Endometrium (tissue), 2 donors: Measurements from ENCODE around the gene EDEM1.
"Not testable (repeated sequence)": the region's sequence is repeated elsewhere in the genome, so short reads cannot be mapped to it uniquely, and the experiment has no call there.

Source experiments
- FAIRE-seq: peaks from 2 replicates; lab custom pipeline; 2012; peaks lifted over from hg19 to GRCh38; lab: Jason Lieb, UNC
- donor health status: control.
- donor health status: control.

Gene EDEM1

DNA sequence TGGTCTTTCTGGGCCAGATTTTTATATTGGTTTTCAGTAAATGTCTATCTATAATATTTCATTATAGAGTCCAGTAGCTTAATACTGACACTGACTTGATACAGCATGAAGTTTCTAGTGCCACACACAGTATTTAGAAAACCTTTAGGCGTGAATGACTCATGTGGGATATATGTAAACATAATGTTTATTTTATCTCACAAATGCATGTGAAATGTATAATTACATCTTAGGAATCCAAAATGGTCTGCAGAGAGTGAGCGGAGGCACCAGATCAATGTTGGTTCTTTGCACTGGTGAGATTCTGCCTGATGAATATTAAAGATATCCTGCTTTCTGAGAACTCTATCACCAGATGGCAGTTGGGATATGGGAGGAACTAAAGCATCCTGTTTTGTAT, 8.5 kb upstream of the EDEM1 start:
- FAIRE-seq, result not testable (repeated sequence)

DNA sequence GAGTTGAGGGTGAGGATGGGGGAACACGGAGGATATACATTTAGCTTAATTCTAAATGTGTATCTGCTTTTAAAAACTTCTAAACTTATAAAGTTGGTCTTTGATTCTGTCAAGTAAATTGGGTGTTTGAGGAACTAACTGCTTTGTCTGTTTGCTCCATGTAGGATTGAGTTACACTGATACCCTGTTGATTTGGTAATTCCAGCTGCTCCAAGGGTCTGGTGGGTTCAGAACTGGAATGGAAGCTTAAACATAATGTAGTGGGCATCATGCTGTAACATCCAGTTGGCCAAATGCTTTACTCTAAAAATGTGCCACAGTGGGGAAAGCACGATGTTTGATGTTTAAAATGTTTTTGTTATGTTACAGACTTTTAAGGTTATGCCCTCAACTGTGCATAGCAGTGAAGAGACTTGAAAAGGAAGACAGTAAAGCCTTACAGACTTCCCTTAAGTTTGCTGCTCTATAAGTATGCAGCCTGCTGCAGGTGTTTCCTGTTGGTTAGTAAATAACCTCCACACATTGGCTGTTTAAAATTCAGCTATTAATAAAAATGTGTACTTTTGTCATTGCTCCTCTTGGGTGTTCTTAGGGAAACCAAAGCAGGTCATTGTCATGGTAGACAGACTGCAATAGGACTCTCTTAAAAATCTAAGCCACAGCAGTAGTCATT, 5.9 kb upstream of the EDEM1 start:
- FAIRE-seq, result no peak

DNA sequence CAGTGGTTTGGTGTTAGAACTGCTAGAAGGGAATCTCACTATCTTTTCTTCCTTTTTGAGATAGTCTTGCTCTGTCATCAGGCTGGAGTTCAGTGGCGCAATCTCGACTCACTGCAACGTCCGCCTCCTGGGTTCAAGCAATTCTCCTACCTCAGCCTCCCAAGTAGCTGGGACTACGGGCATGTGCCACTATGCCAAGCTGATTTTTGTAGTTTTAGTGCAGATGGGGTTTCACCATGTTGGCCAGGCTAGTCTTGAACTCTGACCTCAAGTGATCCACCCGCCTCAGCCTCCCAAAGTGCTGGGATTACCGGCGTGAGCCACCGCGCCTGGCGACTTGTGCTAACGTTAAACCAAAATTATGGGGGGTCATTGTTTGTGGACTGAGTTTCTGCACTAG, 3.8 kb upstream of the EDEM1 start:
- FAIRE-seq, result not testable (repeated sequence)

DNA sequence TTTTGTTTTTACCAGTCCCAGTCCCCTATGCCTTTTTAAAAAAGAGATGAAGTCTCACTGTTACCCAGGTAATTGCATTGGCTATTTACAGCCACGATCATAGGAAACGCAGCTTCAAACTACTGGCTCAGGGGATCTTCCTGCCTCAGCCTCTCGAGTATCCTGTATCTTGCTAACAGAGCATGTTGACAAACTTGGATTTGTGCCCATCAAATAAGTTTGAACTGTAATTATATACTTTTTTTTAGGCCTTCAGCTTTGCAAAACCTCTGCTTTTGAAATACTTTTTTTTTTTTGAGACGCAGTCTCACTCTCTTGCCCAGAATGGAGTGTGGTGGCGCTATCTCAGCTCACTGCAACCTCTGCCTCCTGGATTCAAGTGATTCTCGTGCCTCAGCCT, 3.0 kb upstream of the EDEM1 start:
- FAIRE-seq, result no peak

DNA sequence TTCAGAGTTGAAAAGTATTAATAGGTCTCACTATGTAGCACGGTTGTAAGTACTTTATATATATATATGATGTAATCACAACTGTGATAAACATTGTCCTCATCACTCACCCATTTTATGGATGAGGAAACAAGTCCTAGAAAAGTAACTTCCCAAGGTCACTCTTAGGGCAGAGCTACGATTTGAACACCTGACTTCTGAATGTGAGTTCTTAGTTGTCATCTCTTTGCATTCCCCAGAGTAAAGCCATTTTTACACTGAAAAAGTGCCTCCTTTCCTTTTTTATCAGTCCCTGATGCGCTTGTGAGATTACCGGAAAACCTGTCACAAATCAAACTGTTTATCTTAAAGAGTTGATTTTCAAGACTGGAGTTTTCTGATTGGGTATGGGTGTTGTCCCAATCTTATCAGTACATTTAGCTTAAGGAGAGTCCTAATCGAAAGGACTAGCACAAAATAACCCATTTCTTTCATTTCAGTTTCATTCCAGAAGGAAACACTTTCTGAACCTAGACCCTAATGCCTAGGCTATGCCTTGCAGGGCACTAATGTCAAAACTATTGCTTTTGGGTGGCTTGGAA, 2.3 kb upstream of the EDEM1 start:
- FAIRE-seq, result no peak

DNA sequence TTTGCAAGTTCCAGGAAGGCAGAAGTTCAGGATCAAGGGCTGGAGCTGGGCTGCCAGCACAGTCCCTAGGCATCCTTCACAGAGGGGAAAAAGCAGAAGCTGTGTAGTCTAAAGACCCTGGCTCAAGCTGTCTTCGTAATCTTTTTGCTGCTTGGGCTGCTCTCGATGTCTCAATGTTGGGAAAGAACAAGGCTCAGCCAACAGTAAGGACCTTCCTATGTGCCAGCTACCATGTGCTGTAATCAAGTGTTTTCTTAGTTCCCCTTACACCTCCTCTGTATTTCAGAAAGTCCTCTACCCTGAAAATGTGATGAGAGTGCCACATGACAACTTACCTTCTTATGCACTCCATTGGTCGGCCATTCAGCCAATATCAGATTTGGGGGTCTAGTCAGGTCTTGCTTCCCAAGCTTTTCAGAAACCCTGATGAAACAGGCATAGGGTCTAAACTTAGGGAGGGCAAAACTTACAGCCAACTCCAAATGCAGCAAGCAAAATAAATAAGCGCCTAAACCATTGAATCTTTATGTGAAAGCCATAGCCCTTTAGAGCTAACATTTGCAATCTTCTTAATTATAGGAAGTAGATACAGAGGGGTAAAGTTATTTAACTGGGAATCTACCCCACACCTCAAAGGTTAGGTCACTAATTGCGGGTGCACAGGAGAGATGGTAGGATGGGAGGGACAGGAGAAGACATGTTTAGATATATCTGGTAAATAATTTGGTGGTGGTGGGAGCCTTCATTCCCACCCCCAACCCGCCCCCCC, 1.2 kb upstream of the EDEM1 start:
- FAIRE-seq, result no peak

DNA sequence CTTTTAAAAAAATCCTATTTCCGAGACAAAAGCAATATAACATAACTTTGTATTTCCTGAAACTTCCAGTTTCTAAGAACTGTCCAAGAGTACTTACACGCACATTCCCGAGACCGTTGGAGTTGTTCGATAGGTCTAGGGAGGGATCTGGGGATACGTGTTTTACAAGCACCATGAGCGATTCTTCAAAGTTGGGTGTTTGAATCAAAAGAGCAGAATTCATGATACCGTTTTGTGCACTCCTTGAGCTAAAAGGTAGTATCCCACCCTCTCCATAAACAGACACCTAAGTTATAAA, 700 bp upstream of the EDEM1 start:
- FAIRE-seq, result no peak

DNA sequence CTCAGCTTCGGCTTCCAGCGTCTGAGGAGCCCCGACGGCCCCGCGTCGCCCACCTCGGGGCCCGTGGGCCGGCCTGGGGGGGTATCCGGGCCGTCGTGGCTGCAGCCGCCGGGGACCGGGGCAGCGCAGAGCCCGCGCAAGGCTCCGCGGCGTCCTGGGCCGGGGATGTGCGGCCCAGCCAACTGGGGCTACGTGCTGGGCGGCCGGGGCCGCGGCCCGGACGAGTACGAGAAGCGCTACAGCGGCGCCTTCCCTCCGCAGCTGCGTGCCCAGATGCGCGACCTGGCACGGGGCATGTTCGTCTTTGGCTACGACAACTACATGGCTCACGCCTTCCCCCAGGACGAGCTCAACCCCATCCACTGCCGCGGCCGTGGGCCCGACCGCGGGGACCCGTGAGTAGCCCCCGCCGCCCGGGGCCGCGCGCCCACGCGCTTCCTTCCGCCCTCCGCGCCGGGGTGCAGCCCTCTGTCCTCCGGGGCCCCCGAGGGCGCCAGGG, 462 bp downstream of the EDEM1 start:
- no peak for FAIRE-seq

DNA sequence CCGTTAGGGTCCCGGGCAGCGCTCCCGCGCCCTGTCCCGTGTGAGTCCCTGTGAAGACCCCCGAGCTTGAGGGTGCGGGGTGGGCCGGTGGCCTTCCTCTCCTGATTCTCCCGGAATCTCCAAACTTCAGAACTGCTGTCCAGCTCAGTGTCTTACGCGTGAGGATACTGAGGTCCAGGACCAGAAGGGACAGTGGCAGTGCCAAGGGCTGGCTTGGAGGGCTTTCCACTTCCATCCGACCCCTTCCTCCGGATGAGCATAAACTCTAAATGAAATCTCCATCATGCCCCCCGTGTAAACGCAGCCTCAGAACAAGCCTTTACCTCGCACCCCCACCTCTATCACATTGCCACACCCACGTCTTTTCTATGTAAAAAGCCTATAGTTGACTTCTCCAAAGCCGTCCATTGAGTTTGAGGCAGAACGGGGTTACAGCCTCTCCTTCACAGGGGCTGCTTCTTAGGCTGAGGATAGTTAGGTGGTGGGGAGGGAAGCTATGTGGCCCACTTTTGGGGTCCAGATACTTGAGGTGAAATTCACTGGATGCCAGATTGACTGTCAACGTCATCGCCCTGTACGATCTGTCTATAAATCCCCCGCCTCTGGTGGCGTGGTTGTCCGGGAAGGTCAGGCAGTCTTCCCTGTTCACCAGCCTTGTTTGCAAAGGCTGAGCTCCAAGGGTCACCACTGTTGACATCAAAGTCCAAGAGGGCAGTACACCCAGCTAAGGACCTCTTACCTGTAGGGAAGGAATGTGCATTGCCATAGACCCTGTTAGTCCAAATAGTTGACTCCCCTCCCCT, 1.1 kb downstream of the EDEM1 start:
- FAIRE-seq, result no peak

DNA sequence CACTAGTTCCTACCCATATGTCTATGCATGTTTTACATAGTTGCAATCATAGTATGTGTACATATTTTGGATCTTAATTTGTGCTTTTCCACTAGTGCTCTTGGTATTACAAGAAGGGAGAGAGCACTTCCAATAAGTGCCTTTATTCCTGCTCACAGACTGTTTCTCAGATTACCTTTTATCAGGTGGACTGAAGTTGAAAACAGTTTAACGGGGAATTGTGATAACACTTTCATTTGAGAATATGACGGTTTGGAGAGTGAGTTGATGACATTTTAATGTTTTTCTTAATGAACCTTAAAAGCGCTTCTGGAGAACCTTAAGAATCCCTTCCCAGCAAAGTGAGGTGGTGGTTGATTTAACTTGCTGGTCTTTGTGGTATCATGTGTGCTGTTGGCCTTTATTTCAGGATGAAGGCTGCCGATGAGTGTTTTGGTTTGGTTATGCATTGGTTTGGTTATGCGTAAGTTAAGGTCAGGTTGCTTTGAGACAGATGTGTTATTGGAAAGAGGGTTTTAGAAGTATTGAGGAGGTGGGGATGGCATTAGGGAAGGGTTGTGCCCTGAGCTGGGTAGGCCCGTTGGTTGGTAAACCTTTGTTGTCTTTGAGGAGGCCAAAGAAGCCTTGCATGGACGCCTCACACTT, 2.8 kb downstream of the EDEM1 start:
- no peak for FAIRE-seq

DNA sequence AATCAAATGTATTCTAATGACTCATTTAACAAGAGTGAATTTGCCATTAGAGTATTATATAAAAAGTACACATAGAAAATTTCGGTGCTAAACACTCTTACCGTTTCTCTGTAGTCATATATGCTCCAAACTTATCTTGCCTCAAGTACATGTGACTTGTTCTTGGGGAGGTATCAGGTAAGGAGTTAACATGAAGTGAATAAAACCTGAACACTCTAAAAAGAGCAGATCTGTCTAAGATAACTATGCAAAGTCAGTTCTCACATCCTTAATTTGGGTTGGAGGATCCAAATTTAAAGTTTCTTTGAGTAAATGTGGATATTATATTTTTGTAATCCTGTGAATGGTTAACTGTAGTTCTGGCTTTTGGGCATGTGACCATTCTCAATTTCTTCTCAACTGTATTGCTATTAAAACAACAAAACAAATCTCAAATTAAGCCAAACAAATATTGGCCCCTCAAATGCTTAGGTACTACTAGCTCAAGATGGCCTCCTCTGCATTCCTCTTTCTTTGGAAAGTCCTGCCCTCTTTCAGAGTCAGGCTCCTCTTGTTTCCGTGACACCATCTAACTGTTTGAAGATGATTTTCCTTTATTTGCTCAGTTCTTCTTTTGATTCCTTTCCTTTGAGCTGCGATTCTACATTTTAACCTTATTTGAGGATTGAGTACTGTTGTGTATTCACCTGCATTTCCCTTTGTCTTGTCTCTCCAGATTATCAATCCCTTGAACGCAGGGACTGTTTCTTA, 4.2 kb downstream of the EDEM1 start:
- FAIRE-seq, result no peak

DNA sequence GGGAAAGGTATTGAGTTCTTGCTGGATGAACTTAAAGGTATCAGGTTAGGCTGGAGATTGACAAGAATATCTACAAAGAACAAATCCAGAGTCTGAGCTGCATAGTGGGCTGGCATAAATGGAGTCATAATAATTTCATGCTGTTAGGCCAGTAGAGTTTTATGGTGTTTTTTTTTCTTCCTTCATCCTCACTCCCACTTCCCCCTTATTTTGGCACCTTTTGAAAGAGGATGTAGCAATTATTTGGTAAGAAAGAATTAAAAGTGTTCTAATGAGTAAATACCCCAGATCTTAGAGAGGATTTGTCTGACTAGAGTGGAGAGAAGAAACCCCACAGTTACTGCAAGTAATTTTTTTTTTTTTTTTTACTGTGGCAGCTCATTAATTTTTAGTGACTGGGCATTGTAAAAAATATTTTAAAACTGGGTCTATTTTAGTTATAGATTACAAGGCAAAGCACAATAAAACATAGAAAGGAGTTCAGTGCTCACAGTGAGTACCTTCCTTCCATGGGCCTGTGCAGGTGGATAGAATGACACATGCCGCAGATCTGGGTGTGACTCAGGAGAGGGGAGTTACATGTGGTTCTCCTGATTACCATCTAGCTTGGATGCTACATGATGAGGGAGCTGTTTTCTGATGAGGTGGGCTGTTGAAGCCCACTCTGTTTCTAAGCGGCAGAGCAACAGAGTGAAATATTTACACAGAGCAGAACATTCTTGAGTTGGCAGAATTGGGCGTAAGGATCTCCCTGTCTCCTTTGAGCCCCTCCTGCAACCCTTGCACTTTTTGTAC, 5.3 kb downstream of the EDEM1 start:
- no peak for FAIRE-seq

DNA sequence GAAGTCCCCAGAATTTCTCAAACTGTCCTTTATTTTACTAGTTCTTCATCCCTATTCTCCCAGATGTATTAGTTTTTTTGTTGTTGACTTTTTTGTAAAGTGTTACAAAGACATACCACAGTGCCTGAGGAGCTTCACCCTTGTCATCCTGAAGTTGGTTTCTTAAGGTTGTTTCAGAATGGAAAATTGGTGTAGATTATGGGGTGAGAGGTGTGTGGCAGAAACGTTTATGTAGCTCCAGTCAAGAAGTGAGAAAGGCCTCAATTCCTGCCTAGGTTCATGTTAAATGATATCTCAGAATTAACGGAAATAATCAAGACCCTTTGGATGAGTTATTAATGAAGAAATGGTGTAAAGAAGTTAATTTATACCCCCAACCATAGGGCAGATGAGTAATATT, 6.8 kb downstream of the EDEM1 start:
- FAIRE-seq, result no peak

DNA sequence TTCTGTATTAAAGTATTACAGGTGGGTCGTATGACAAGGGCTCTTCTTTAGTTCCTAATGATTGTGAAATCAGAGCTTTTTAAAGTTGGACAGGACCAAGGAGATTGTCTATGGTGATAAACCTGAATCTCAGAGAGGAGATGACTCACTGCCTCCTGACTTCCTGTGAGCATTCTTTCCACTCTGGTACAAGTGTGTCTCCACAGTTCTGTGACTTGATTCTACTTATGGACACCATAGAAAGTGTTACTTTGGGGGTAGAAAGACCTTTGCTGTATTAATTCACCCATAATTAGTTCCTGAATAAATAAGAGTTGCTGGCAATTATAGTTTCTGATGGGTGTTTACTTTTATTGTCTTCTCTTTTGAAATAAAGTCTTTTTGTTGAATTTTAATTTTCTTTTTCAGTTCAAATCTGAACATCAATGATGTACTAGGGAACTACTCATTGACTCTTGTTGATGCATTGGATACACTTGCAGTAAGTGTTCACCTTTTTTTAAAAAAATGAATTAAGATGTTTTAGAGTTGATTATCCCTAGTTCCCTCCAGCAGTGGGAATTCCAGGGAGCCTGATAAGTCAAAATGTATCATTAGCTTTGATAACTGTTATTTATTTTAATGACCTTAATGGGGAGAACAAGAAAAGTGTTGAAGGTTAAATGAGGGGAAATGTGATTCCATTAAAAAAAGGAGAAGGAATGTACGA, 7.4 kb downstream of the EDEM1 start:
- no peak for FAIRE-seq

DNA sequence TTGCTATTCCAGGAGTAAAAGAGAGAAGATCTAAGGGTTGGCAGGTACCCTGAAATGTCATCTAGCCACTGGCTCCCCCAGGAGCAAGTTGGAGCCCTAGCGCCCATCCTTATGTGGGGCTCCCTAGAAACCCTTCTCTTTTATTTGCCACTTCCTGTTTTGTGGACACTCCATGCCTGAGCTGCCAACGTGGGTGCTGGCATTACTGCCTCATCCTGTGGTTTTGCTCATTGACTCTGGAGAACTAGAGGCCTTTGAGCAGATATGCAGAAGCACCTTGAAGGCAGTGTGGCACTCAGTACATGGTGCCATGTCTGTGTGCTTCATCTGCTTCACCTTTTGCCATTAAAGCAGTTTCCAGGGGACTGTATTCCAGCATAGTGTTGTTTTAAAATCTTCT, 8.1 kb downstream of the EDEM1 start:
- no peak for FAIRE-seq

DNA sequence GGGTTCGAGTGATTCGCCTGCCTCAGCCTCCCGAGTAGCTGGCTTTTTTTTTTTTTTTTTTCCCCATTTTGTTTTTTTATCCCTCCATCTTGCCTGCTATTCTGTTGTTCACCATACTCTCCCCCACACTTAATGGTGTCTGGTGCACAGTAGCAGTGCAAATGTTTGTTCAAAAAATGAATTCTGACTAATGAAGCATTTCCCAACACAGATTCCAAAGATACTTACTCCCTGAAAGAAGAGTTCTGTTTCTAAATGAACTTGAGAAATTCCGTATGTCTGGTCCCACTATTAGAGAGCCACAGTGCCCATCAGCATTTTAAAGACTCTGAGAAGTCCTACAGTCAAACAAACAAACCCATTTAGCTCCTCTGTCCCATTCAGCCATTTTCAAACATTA, 9.5 kb downstream of the EDEM1 start:
- FAIRE-seq, result no peak

DNA sequence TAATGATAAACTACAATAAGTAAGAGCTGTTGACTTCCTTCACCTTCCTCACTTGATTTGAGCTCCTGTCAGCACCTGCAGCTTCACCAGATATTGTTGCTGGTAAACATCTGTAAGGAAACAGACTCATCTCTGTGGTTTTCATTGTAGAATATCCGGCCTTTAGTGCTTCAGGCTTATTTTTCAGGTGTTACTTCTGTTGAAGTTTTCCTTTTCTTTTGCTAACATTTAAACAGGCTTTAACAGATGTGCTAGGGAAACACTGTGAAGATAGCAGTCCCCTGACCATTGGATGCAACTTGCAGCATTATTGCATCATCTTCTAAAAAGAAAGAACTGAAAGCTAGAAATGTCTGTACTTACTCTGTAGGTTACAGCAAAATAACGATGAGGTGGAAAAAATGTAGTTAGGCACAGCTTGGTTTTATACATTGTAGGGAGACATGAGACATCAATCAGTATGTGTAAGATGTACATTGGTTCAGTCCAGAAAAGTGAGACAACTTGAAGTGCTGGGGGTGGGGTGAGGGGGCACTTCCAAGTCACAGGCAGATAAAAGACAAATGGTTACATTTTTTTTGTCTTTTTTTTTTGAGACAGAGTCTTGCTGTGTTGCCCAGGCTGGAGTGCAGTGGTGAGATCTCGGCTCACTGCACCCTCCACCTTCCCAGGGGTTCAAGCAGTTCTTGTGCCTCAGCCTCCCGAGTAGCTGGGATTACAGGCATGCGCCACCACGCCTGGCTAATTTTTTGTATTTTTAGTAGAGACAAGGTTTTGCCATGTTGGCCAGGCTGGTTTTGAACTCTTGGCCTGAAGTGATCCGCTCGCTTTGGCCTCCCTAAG, 10.2 kb downstream of the EDEM1 start:
- no peak for FAIRE-seq

DNA sequence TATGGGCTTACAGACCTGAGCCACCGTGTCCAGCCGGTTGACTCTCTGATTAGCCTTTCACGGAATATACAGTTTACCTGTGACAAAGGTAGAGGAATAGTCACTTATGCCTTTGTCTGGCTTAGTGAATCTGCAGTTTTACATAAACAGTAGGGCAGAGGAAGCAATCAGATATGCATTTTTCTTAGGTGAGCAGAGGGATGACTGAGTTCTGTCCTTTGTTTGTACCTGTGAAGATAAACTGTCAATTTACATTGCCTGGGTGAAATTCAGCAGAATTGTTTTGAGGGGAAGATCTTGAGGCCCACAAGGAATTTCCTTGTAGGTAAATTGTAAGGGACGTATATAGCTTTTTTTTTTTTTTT, 10.8 kb downstream of the EDEM1 start:
- FAIRE-seq, result no peak
